Renal pelvis (tissue), 12 donors: ENCODE results near the gene RAD23A. TPM values are rescaled to one million over a fixed set of nuclear protein-coding genes. Genes with fewer than 3 reads are reported as not detected.
"Not testable (repeated sequence)": the region's sequence is repeated elsewhere in the genome, so short reads cannot be mapped to it uniquely, and the experiment has no call there.

ENCODE experiments used
- DNase-seq: peaks from one replicate; pipeline ENCODE4 v3.0.0-alpha.2; 2013
- long read RNA-seq, 16 experiments: transcript quantifications; one replicate each; lab custom pipeline, GENCODE V29; 2026
- polyA plus RNA-seq, 3 donors: library from polyadenylated mRNA; unstranded; fragments of 120-200 nt; gene quantifications; one replicate each; pipeline ENCODE4 v1.2.1, GENCODE V29; 2013; ENCODE audit not compliant: insufficient read length in 3 of 3

The RAD23A gene
- polyA plus RNA-seq, result 10 to 100 TPM; 81.0 to 92.7 (median 89.6) TPM
- long read RNA-seq, donor 1, transcript RAD23A-201 (9 exons, 1,736 nt), result major isoform, 21 of 49 reads
- long read RNA-seq, donor 1, transcript RAD23A-207 (2 exons, 545 nt), result minor isoform, 11 of 49 reads
- long read RNA-seq, donor 1, transcript RAD23A-203 (9 exons, 1,746 nt), result minor isoform, 17 of 49 reads
- long read RNA-seq, donor 1, partial matches to known transcripts, result 0 of 49 reads
- long read RNA-seq, donor 1, other reads (novel, unspliced or antisense), result 0 of 49 reads
- long read RNA-seq, donor 2, transcript RAD23A-203 (9 exons, 1,746 nt), result major isoform, 27 of 331 reads
- long read RNA-seq, donor 2, transcript RAD23A-201 (9 exons, 1,736 nt), result major isoform, 27 of 331 reads
- long read RNA-seq, donor 2, transcript RAD23A-207 (2 exons, 545 nt), result minor isoform, 7 of 331 reads
- long read RNA-seq, donor 2, partial matches to known transcripts, result 17 of 331 reads
- long read RNA-seq, donor 2, other reads (novel, unspliced or antisense), result 253 of 331 reads
- long read RNA-seq, donor 3, transcript RAD23A-207 (2 exons, 545 nt), result minor isoform, 15 of 56 reads
- long read RNA-seq, donor 3, transcript RAD23A-203 (9 exons, 1,746 nt), result major isoform, 21 of 56 reads
- long read RNA-seq, donor 3, transcript RAD23A-201 (9 exons, 1,736 nt), result minor isoform, 20 of 56 reads
- long read RNA-seq, donor 3, partial matches to known transcripts, result 0 of 56 reads
- long read RNA-seq, donor 3, other reads (novel, unspliced or antisense), result 0 of 56 reads
- long read RNA-seq, donor 4, transcript RAD23A-201 (9 exons, 1,736 nt), result major isoform, 28 of 57 reads
- long read RNA-seq, donor 4, transcript RAD23A-207 (2 exons, 545 nt), result minor isoform, 6 of 57 reads
- long read RNA-seq, donor 4, transcript RAD23A-203 (9 exons, 1,746 nt), result minor isoform, 23 of 57 reads
- long read RNA-seq, donor 4, partial matches to known transcripts, result 0 of 57 reads
- long read RNA-seq, donor 4, other reads (novel, unspliced or antisense), result 0 of 57 reads
- long read RNA-seq, donor 5, transcript RAD23A-207 (2 exons, 545 nt), result major isoform, 11 of 39 reads
- long read RNA-seq, donor 5, transcript RAD23A-203 (9 exons, 1,746 nt), result minor isoform, 8 of 39 reads
- long read RNA-seq, donor 5, transcript RAD23A-201 (9 exons, 1,736 nt), result minor isoform, 7 of 39 reads
- long read RNA-seq, donor 5, partial matches to known transcripts, result 13 of 39 reads
- long read RNA-seq, donor 5, other reads (novel, unspliced or antisense), result 0 of 39 reads
- long read RNA-seq, donor 6, transcript RAD23A-207 (2 exons, 545 nt), result minor isoform, 10 of 41 reads
- long read RNA-seq, donor 6, transcript RAD23A-203 (9 exons, 1,746 nt), result minor isoform, 14 of 41 reads
- long read RNA-seq, donor 6, transcript RAD23A-201 (9 exons, 1,736 nt), result major isoform, 17 of 41 reads
- long read RNA-seq, donor 6, partial matches to known transcripts, result 0 of 41 reads
- long read RNA-seq, donor 6, other reads (novel, unspliced or antisense), result 0 of 41 reads
- long read RNA-seq, donor 7, transcript RAD23A-201 (9 exons, 1,736 nt), result minor isoform, 24 of 96 reads
- long read RNA-seq, donor 7, transcript RAD23A-207 (2 exons, 545 nt), result minor isoform, 22 of 96 reads
- long read RNA-seq, donor 7, transcript RAD23A-203 (9 exons, 1,746 nt), result major isoform, 39 of 96 reads
- long read RNA-seq, donor 7, partial matches to known transcripts, result 11 of 96 reads
- long read RNA-seq, donor 7, other reads (novel, unspliced or antisense), result 0 of 96 reads
- long read RNA-seq, donor 8, transcript RAD23A-201 (9 exons, 1,736 nt), result minor isoform, 12 of 27 reads
- long read RNA-seq, donor 8, transcript RAD23A-203 (9 exons, 1,746 nt), result major isoform, 13 of 27 reads
- long read RNA-seq, donor 8, partial matches to known transcripts, result 0 of 27 reads
- long read RNA-seq, donor 8, other reads (novel, unspliced or antisense), result 0 of 27 reads
- long read RNA-seq, donor 9, transcript RAD23A-201 (9 exons, 1,736 nt), result minor isoform, 19 of 73 reads
- long read RNA-seq, donor 9, transcript RAD23A-203 (9 exons, 1,746 nt), result major isoform, 25 of 73 reads
- long read RNA-seq, donor 9, transcript RAD23A-207 (2 exons, 545 nt), result minor isoform, 13 of 73 reads
- long read RNA-seq, donor 9, partial matches to known transcripts, result 16 of 73 reads
- long read RNA-seq, donor 9, other reads (novel, unspliced or antisense), result 0 of 73 reads
- long read RNA-seq, donor 10, transcript RAD23A-201 (9 exons, 1,736 nt), result major isoform, 17 of 51 reads
- long read RNA-seq, donor 10, transcript RAD23A-203 (9 exons, 1,746 nt), result major isoform, 17 of 51 reads
- long read RNA-seq, donor 10, transcript RAD23A-207 (2 exons, 545 nt), result minor isoform, 9 of 51 reads
- long read RNA-seq, donor 10, partial matches to known transcripts, result 6 of 51 reads
- long read RNA-seq, donor 10, other reads (novel, unspliced or antisense), result 0 of 51 reads
- long read RNA-seq, donor 11, transcript RAD23A-203 (9 exons, 1,746 nt), result minor isoform, 8 of 45 reads
- long read RNA-seq, donor 11, transcript RAD23A-201 (9 exons, 1,736 nt), result minor isoform, 10 of 45 reads
- long read RNA-seq, donor 11, transcript RAD23A-207 (2 exons, 545 nt), result major isoform, 22 of 45 reads
- long read RNA-seq, donor 11, partial matches to known transcripts, result 5 of 45 reads
- long read RNA-seq, donor 11, other reads (novel, unspliced or antisense), result 0 of 45 reads
- long read RNA-seq, donor 12, transcript RAD23A-203 (9 exons, 1,746 nt), result major isoform, 28 of 60 reads
- long read RNA-seq, donor 12, transcript RAD23A-207 (2 exons, 545 nt), result minor isoform, 13 of 60 reads
- long read RNA-seq, donor 12, transcript RAD23A-201 (9 exons, 1,736 nt), result minor isoform, 19 of 60 reads
- long read RNA-seq, donor 12, partial matches to known transcripts, result 0 of 60 reads
- long read RNA-seq, donor 12, other reads (novel, unspliced or antisense), result 0 of 60 reads
- long read RNA-seq, donor 13, transcript RAD23A-207 (2 exons, 545 nt), result major isoform, 19 of 290 reads
- long read RNA-seq, donor 13, transcript RAD23A-201 (9 exons, 1,736 nt), result minor isoform, 7 of 290 reads
- long read RNA-seq, donor 13, transcript RAD23A-203 (9 exons, 1,746 nt), result minor isoform, 9 of 290 reads
- long read RNA-seq, donor 13, partial matches to known transcripts, result 52 of 290 reads
- long read RNA-seq, donor 13, other reads (novel, unspliced or antisense), result 203 of 290 reads
- long read RNA-seq, donor 14, result 0 reads
- long read RNA-seq, donor 15, result 0 reads
- long read RNA-seq, donor 16, transcript RAD23A-201 (9 exons, 1,736 nt), result minor isoform, 31 of 103 reads
- long read RNA-seq, donor 16, transcript RAD23A-207 (2 exons, 545 nt), result minor isoform, 9 of 103 reads
- long read RNA-seq, donor 16, transcript RAD23A-203 (9 exons, 1,746 nt), result major isoform, 35 of 103 reads
- long read RNA-seq, donor 16, partial matches to known transcripts, result 28 of 103 reads
- long read RNA-seq, donor 16, other reads (novel, unspliced or antisense), result 0 of 103 reads

- peak; percentile 97 for DNase-seq
These were observed at the start of gene RAD23A for GRCh38 chr19:12945479-12946091. TSS of gene RAD23A (plus strand) at chr19:12945862. CDS start at chr19:12945949, 87 bp downstream.

GRCh38 chr19:12896460-12896859, 49.2 kb upstream of the RAD23A start:
- no peak for DNase-seq

DNA sequence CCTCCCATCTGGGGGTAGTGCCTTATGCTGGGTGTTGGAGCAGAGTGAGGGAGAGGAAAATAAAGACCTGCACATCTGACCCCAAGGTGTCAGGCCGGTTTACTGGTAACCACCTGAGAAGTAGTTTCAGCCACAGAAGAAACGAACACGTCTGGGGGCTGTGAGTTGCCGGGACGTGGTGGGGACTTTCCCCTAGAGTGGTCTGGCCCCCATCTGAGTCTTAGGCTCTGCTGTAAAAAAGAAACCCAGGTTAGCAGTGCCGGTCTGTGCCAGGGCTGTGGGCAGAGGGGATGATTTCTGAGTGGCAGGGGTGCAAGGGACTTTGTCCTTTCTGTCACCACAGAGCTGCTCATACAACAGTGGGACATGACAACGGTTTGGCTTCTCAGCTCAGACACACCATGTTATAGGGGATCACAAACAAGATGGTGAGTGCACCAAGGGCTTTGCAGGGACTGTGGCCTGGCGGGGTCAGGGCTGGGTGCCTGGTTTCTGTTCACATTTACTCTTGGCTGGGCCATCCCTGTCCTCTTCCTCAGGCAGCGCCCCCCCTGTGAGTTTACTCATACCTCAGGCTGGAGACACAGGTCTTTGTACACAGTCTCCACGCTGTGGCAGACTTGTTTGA, 45.7 kb upstream of the RAD23A start:
- no peak for DNase-seq

DNA sequence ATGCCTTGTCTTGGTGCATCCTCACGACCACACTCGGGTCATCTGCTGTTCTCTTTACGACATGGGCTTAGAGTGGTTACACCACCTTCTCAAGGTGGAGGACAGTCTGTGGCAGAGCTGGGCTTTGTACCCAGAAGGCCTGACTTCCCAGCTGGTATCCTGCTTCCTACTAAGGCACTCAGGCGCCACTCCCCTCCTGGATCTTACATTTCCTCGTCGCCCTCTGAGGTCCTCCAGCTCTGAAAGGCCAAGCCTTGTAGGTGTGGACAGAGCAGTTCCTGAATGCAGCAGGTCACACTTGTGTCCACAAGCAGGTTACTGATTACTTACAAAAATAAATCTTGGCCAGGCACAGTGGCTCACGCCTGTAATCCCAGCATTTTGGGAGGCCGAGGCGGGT, 38.5 kb upstream of the RAD23A start:
- DNase-seq, result no peak

- DNase-seq, result no peak
These were observed 33.1 kb upstream of the RAD23A start for GRCh38 chr19:12912571-12912970.

GRCh38 chr19:12913011-12913561, 32.6 kb upstream of the RAD23A start:
- DNase-seq, result no peak

DNA sequence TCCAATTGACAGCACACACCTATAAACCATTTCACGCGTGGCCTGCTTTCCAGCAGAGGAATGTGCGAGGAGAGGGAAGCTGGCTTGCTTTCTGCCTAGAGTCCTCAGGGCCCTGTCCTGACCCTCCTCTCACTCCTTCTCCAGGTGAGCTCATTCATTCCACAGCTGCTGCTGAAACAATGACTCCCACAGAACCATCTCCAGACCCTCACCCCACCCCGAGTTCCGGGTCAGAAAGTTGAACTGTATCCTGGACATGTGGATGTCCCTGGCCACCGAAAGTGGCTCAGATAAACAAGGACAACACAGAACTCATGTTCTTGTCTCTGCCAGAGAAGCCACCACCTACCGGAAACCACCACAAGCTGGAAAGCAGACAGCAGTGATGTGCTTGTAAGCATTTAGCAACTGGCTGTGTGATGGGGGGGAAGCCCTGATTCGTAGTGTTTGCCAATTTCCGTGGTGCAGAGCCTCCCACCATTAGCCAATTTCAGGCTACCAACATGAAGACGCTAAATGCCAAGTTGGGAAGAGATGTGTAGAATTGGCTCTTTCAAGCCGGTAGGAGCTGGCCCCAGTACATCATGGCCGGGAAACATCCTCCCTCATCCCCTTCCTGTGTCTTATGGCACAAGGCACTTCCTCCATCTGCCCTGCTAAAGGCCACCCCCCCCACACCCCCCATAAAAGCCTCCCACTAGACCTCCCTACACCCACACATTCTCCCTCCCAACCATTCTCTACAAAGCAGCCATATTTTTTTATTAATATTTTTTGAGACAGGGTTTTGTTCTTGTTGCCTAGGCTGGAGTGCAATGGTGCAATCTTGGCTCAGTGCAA, 31.6 kb upstream of the RAD23A start:
- no peak for DNase-seq

GRCh38 chr19:12915860-12916259, 29.8 kb upstream of the RAD23A start:
- not testable (repeated sequence) for DNase-seq

- no peak for DNase-seq
These were observed 27.4 kb upstream of the RAD23A start for GRCh38 chr19:12918253-12918652.

DNA sequence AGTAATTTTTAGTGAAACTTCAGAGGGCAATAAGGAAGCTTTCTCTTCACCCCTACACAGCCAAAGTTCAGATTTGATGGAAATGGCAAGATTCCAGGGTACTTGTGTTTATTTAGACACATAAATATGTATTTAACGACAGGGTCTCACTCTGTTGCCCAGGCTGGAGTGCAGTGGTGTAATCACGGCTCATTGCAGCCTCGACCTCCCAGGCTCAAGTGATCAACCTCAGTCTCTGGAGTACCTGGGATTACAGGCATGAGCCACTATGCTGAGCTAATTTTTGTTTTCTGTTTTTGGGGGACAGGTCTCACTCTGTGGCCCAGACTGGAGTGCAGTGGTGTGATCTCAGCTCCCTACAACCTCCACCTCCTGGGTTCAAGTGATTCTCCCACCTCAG, 24.6 kb upstream of the RAD23A start:
- no peak for DNase-seq

- no peak for DNase-seq
These were observed 22.7 kb upstream of the RAD23A start for GRCh38 chr19:12922959-12923358.

- DNase-seq, result no peak
These were observed 20.9 kb upstream of the RAD23A start for GRCh38 chr19:12924621-12925310.

DNA sequence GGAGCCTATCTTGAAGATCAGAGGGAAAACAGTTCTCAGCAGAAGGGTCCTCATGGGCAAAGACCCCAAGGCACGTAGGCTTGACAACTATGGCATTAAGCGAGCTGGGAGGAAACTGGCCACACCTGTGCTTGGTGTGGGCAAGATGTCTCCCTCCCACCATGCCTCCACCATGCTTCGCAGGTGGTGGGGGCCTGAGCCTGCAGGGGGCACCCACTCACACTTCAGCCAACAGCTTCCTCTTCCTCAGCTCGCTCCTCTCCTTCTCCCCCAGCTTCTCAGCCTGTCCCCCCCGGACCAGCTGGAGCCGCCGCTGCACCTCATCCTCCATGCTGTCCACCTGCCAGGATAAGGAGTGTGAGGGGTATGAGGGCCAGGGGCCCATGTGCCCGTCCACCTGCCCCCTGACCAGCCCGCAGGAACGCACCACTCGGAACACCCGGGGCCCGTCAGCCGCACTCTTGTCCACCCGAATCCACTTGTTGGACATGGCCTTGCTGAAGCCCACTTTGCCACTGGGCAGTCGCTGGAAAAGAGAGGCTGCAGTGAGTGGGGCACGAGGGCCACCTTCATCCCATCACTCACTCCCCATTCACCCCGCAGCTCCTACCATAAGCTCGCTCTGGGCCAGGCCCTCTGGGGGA, 15.5 kb upstream of the RAD23A start:
- DNase-seq, result no peak
